Endometrial microvascular endothelial cells (primary cell): ENCODE results near the gene TUB. TPM values are rescaled to one million over a fixed set of nuclear protein-coding genes. Genes with fewer than 3 reads are reported as not detected.

ENCODE experiments used
- in situ Hi-C: cut with HindIII; loops from 2 replicates; pipeline ENCODE4 v1.10.0; 2017; ENCODE audit warnings: low sequenced_read_pairs, low pct_unique_long_range_greater_than_20kb; ENCODE audit errors: inconsistent ontology term
- total RNA-seq: library from RNA; depleted of rRNA; stranded (reverse); fragments of >200 nt; gene quantifications from one replicate; pipeline ENCODE4 v1.2.3, GENCODE V29; 2015; ENCODE audit errors: inconsistent ontology term

Gene TUB
- 0.37 TPM for total RNA-seq

GRCh38 chr11:8080674-8081590, at the start of gene TUB:
Gene TUB (plus strand): TSS chr11:8081211. CDS start chr11:8081511, 300 bp downstream.
- in situ Hi-C loops, result no loop called here

GRCh38 chr11:8031248-8032115, 49.5 kb upstream of the TUB start:
- in situ Hi-C loops, result no loop called here

GRCh38 chr11:8032122-8032521, 48.9 kb upstream of the TUB start:
- in situ Hi-C loops, result no loop called here

GRCh38 chr11:8032576-8033304, 48.3 kb upstream of the TUB start:
- in situ Hi-C loops, result no loop called here

GRCh38 chr11:8033305-8034105, 47.5 kb upstream of the TUB start:
- in situ Hi-C loops, result no loop called here

- in situ Hi-C loops, result no loop called here
These were observed 46.9 kb upstream of the TUB start for GRCh38 chr11:8034106-8034585.

- in situ Hi-C loops, result no loop called here
These were observed 46.3 kb upstream of the TUB start for GRCh38 chr11:8034604-8035190.

GRCh38 chr11:8035200-8035855, 45.7 kb upstream of the TUB start:
- in situ Hi-C loops, result no loop called here

- in situ Hi-C loops, result no loop called here
These were observed 44.8 kb upstream of the TUB start for GRCh38 chr11:8036002-8036802.

GRCh38 chr11:8036986-8037385, 44.0 kb upstream of the TUB start:
- in situ Hi-C loops, result no loop called here

- in situ Hi-C loops, result no loop called here
These were observed 42.6 kb upstream of the TUB start for GRCh38 chr11:8038393-8038792.

- in situ Hi-C loops, result no loop called here
These were observed 42.0 kb upstream of the TUB start for GRCh38 chr11:8038811-8039529.

GRCh38 chr11:8039530-8040260, 41.3 kb upstream of the TUB start:
- in situ Hi-C loops, result no loop called here

- in situ Hi-C loops, result no loop called here
These were observed 40.6 kb upstream of the TUB start for GRCh38 chr11:8040261-8040920.

GRCh38 chr11:8040921-8041285, 40.1 kb upstream of the TUB start:
- in situ Hi-C loops, result no loop called here
